ENCODE measurements around the gene MYL11.
A peak's percentile ranks its signal among the peaks of the same experiment; 100 is the strongest.

The MYL11 gene

DNA sequence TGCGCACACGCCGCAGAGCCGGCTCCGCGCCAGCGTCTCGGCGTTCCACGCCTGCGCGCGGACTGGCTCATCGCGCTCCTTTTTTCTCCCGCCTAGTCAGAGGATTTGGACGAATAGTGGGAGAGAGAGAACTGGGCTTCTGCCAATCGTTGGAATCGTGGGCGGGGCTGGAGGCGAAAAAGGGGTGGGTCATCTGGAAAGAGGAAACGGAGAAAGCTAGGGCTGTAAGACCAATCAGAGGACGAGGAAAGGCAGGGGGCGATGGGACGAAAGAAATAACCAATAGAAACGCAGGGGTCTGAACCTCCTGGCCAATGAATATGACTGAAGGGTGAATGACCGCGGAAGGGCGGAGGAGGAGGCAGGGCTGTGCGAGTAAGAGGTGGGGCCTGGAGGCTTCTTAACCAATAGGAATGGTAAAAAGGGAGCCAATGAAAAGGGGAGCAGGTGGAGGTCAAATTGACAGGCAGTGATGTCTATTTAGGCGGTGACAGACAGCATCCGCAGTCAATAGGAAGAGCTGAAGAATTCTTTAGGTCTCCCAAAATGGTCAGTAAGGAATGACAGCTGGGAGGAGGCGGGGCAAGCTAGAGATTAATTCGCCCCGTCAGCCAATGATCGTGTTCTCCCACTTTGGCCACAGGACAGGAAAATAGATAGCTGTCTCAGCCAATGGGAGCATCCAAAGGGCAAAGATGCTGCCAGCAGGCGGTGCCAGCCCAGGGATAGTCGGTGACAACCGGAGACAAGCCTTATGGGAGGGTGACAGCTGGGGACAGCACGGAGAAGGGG lies 4.0 kb upstream of the MYL11 start, which contains the start of gene TBC1D10B:
Gene TBC1D10B (minus strand): TSS at position 39 of the 792 bp plus-strand sequence. CDS start 311 bp downstream, outside the sequence.
- DNase-seq (ENCODE audit: insufficient read length, low spot score) (peak; percentile 99), FAIRE-seq (peak; percentile 95)
- peak; percentile 56; the same call in 1 of the 2 replicates for TF ChIP-seq POLR2A (IDR thresholded peaks at IDR 0.05; ENCODE audit: low read depth, low read length)

DNA sequence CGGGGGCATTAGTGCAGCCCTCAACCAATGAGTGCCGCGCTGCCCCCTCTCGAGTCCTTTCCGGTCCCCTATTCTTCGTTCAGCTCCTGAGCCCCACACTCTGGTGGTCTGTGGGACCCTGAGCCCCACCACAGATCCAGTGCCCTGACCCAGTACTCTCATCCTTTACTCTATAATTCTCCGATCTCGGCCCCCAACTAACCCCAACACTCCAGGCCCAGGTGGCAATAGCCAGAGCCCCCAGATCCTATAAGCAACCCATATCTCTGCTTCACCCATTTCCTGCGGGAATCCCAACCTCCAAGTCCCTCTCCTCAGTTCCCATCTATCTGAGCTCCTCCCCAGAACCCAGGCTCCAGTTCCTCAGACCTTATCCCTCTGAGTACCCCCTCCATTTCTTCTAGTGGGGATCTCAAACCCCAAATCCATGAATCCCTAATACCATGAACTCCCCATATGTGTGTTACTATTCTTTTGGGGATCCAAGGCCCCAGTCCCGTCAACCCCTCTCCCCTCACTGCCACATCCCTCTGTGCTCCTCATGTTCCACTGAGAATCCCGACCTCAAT lies 3.3 kb upstream of the MYL11 start:
- no peak for FAIRE-seq
- no peak for DNase-seq (ENCODE audit: insufficient read length, low spot score)
- no peak for TF ChIP-seq POLR2A (IDR thresholded peaks at IDR 0.05; ENCODE audit: low read depth, low read length)

DNA sequence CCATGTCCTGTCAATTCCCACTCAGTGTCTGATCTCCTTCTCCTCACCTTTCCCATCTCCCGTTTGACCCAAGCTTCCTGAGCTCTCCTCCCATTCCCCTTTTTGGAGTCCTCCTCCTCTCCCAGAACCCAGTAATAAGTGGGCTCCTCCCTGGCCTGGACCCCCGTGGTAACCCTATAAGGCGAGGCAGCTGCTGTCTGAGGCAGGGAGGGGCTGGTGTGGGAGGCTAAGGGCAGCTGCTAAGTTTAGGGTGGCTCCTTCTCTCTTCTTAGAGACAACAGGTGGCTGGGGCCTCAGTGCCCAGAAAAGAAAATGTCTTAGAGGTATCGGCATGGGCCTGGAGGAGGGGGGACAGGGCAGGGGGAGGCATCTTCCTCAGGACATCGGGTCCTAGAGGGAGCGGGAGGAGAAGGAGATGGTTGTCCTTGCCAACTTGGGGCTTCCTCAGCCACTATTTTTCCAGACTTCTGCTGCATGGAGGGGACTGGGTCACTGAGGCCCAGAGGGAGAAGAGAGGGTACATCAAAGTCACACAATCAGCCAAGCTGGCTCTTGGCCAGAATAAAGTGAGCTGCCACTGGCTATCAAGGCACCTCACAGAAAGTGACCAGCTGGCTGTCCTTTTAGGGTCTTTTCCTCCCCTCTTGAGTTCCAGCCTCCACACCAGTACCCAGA lies 2.4 kb upstream of the MYL11 start:
- DNase-seq (ENCODE audit: insufficient read length, low spot score) = no peak
- TF ChIP-seq POLR2A (IDR thresholded peaks at IDR 0.05; ENCODE audit: low read depth, low read length) = no peak
- no peak for FAIRE-seq

DNA sequence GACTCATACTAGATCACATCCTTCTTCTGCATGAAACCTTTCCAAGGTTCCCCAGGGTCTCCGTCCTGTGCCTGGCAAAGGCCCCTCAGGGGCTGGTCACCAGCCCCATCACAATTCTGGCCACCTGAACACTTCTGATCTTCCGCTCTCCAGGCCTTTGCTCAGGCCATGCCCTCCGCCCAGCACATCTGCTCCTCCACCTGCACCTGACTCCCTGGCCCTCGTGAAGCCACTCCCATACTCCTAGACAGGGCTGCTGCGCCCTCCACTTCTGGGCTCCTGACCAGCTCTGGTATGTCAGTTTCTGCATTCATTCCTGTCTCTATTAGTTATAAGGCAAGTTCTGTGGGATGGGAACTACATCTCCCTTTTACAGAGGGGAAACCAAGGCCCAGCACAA lies 1.9 kb upstream of the MYL11 start:
- FAIRE-seq (no peak), DNase-seq (ENCODE audit: insufficient read length, low spot score) (no peak)
- no peak for TF ChIP-seq POLR2A (IDR thresholded peaks at IDR 0.05; ENCODE audit: low read depth, low read length)

DNA sequence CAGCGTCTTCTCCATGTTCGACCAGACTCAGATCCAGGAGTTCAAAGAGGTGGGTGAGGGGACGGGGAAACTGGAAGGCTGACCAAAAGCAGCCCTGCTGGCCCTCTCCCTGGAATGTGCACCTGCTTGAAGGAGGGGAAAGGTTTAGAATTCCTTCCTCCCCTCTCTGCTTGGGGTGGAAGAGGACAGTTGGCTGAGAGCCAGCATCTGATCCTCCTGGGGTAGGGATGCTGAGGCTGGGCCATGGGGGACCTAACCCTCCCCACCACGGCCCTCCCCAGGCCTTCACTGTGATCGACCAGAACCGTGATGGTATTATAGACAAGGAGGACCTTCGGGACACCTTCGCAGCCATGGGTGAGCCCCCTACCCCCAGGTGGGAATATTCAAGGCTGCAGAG lies 1.3 kb downstream of the MYL11 start:
- DNase-seq (ENCODE audit: insufficient read length, low spot score) = no peak
- no peak for TF ChIP-seq POLR2A (IDR thresholded peaks at IDR 0.05; ENCODE audit: low read depth, low read length)
- FAIRE-seq = no peak

DNA sequence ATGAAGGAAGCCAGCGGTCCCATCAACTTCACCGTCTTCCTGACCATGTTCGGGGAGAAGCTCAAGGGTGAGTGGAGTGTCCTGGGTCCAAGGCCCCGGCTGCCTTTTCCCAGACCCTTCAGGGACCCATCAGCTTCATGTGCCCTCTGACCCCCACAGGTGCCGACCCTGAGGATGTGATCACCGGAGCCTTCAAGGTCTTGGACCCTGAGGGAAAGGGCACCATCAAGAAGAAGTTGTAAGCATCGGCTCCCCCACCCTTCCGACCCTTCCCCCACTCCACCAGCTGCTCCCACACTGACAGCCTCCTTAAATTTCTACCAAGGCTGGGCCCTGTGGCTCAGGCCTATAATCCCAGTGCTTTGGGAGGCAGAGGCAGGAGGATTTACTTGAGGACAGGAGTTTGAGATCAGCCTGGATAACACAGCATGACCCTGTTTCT lies 1.9 kb downstream of the MYL11 start:
- DNase-seq (ENCODE audit: insufficient read length, low spot score) = no peak
- FAIRE-seq = no peak
- no peak for TF ChIP-seq POLR2A (IDR thresholded peaks at IDR 0.05; ENCODE audit: low read depth, low read length)

DNA sequence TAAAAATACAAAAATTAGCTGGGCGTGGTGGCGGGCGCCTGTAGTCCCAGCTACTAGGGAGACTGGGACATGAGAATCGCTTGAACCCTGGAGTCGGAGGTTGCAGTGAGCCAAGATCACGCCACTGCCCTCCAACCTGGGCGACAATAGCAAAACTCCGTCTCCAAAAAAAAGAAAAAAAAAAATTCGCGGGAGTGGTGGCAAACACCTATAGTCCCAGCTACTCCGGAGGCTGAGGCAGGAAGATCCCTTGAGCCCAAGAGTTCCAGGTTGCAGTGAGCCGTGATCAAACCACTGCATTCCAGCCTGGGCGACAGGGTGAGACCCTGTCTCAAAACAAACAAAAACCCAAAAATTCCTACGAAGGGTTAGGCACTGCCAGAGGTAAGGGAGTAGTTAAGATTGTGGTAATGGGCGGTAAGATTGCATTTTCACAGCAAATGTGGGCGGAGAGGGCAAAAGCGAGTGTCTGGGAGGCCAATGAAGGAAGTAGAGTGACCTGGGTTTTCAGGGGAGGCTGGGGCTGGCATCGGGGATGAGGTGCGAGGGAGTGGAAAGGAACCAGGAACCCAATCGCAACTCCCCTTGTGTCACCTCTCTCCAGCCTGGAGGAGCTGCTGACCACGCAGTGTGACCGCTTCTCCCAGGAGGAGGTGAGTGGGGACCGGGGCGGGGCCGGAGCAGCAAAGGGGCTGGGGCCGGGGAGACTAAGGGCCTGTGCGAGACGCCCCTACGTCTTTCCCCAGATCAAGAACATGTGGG lies 2.6 kb downstream of the MYL11 start:
- no peak for TF ChIP-seq POLR2A (IDR thresholded peaks at IDR 0.05; ENCODE audit: low read depth, low read length)
- DNase-seq (ENCODE audit: insufficient read length, low spot score) (no peak), FAIRE-seq (no peak)

DNA sequence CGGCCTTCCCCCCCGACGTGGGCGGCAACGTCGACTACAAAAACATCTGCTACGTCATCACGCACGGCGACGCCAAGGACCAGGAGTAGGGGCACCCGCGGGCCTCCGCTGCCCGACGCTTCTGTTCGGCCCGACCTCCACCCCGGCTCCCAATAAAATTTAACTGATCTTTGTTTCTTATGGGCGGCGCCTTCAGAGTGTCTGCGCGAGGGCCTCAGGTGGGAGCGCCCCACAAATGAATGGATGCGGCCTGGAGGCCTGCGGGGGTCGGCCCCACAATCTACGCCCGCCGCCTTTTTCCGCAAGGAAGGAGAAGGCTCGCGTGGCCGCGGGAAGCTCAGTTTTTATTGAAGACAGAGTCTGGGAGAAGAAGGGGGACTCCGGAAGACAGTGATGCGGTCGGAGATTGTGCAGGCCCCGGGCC lies 3.2 kb downstream of the MYL11 start:
- DNase-seq (ENCODE audit: insufficient read length, low spot score) = peak; percentile 72
- FAIRE-seq = no peak
- peak; percentile 53 for TF ChIP-seq POLR2A (IDR thresholded peaks at IDR 0.05; ENCODE audit: low read depth, low read length)

DNA sequence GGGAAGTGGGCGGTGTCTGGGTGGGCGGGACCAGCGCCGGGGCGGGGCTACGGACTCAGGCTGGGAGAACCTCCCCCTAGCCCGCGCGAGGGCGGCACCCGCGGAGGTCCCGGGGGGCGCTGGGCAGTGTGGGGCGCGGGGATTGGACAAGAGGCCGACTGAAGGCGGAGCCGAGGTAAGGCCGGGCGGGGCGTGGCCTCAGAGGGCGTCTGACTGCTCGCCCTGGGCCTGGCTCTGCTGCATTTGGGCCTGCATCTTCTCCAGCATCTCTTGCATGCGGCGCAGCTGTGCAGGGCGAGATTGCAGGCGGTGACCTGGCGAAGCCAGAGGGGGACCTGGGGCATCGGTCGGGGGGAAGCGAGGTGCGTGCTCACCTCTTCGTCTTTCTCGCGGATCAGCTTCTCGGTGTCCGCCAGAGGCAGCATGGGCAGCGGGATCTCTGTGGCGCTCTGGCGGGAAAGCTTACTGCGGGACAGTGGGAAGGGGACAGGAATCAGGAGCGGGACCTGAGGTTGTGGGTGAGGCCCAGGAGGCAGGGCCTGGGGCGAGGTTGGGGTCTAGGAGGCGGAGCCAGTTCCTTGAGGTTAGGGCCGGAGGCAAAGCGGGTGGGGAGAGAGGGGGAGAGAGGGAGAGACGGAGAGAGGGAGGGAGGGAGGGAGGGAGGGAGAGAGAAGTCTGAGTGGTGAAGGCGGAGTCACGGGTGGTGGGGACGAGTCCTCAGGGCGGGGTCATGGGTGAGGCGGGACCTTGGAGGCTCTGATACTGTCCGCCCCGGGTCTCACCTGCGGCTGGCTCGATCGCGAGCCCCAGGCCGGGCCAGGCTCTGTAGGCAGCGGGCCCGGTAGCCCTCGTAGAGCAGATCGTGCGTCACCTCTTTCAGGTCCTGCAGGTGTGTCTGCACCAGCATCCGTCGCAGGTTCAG lies 3.9 kb downstream of the MYL11 start:
- peak; percentile 41 for FAIRE-seq
- DNase-seq (ENCODE audit: insufficient read length, low spot score) = peak; percentile 92
- peak; percentile 84 for TF ChIP-seq POLR2A (IDR thresholded peaks at IDR 0.05; ENCODE audit: low read depth, low read length)

DNA sequence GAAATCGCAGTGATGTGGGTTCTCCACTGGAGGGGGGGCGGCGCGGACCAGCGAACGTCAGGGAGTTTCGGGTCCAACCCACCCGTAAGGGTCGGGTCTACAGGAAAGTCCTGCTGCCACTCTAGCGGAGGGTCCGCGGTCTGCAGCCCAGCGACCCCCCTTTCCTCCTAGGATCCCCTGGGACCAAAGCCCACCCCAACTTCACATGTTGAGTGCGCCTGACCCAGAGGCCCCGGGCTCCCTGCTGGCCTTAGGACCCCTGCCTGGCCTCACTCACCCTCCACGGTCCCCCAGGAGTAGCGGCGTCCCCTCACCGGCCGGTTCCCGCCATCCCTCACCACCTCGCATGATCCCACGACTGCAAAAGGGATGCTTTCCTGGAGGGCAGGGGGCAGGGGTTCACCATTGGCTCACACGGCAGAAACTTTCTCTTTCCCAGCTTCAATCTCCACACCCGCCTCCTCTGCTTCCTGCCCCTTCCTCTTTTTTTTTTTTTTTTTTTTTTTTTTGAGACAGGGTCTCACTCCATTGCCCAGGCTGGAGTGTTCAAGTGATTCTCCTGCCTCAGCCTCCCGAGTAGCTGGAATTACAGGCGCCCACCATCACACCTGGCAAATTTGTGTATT lies 4.7 kb downstream of the MYL11 start:
- TF ChIP-seq POLR2A (IDR thresholded peaks at IDR 0.05; ENCODE audit: low read depth, low read length) = no peak
- DNase-seq (ENCODE audit: insufficient read length, low spot score) (no peak), FAIRE-seq (no peak)

DNA sequence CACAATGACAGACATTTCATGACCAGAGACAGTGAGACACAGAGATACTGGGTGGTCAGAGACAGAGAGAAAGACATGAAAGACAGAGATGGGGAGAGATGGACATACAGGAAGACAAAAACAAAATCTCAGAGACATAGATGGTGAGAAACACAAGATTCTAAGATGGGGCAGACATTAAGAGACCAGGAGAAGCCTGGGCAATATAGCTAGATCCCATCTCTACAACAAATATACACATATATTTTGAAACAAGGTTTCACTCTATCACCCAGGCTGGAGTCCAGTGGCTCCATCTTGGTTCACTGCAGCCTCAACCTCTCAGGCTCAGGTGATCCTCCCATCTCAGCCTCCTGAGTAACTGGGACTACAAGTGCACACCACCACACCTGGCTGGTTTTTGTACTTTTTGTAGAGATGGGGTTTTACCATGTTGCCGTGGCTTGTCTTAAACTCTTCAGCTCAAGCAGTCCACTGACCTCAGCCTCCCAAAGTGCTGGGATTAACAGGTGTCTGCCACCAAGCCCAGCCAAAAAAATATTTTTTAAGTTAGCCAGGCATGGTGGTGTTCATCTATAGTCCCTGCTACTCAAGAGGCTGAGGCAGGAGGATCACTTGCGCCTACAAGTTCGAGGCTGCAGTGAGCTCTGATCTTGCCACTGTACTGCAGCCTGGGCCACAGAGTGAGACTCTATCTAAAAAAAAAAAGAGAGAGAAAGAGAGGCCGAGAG lies 5.6 kb downstream of the MYL11 start:
- TF ChIP-seq POLR2A (IDR thresholded peaks at IDR 0.05; ENCODE audit: low read depth, low read length) = no peak
- no peak for DNase-seq (ENCODE audit: insufficient read length, low spot score)
- FAIRE-seq = no peak

DNA sequence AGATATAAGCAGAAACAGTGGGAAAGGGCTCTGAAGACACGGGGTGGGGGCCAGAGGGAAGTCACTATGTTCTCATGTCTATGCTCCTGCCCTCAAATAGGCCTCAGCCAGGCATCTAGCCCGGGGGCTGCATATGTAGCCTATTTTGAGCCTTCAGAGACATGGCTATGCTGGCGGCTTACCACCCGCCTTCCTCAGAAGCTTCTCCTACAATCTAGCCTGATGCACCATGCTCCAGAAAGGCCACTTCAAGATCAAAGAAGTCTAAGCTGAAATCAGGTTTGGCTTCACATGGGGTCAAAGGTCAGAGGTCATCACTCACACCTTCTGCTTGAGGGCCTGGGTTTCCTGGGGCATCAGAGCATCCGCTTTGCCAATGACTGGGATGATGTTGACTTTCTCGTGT lies 6.2 kb downstream of the MYL11 start:
- TF ChIP-seq POLR2A (IDR thresholded peaks at IDR 0.05; ENCODE audit: low read depth, low read length) = no peak
- FAIRE-seq = no peak

More for the DNA sequence above, 6.2 kb downstream of the MYL11 start:
- no peak for DNase-seq (ENCODE audit: insufficient read length, low spot score)

Measured in H54 (cell line).